HepG2 (cell line): ENCODE results near the gene GNMT.

ENCODE experiments used
- CREB1 ChIP-seq, 2 experiments: fragments of 450-650 bp in 1 of 2; IDR thresholded peaks; 2 replicates each; pipeline ENCODE4 v1.6.1; 2016 to 2017; ENCODE audit warnings: control low read depth in 1 of 2, mild to moderate bottlenecking in 1 of 2, missing compliant biosample characterization in 1 of 2, missing genetic modification characterization in 1 of 2
- PHF21A ChIP-seq: sonication (generic); formaldehyde crosslinking; IDR thresholded peaks from 2 replicates; pipeline ENCODE4 v1.5.0; 2020; ENCODE audit warnings: mild to moderate bottlenecking, missing genetic modification reagents

DNA sequence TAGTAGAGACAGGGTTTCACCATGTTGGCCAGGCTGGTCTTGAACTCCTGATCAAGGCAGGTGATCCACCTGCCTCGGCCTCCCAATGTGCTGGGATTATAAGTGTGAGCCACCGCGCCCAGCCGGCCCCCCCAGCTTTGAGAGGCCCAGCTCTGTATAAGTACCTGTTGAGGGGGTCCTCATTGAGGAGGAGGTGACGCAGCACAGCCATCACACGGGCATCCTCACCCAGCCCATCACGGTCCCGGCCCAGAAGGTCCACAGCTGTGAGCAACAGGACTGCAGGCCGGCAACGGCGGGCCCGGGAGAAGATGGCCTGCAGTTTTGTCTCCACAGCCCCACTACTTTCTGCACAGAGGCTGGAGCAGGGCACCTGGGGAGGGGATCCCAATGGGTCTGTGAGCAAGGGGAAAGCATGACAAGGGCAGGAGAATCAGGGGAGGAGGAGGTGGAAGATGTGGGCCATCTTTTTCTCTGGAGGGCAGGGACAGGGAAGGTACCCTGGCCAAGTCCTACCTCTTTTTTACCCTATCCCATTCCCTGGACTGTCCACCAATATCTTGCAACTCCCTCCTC, 7.7 kb downstream of the GNMT start:
- TF ChIP-seq PHF21A (CRISPR knock-in tag) (no peak), CREB1 (IDR thresholded peaks at IDR 0.05) (no peak), CREB1 (CRISPR knock-in tag; IDR thresholded peaks at IDR 0.05) (no peak)
